GM06990 (cell line): ENCODE measurements around the gene ERVW-1.
"Not testable (repeated sequence)": the region's sequence is repeated elsewhere in the genome, so short reads cannot be mapped to it uniquely, and the experiment has no call there.

Source experiments
- DNase-seq: peaks from one replicate; pipeline ENCODE4 v3.0.0-alpha.2; 2011; ENCODE audit not compliant: insufficient read length; ENCODE audit errors: extremely low read depth
- H3K27me3 ChIP-seq: replicated peaks from 2 replicates; pipeline ENCODE4 v1.6.0; 2011; ENCODE audit warnings: low read length; ENCODE audit not compliant: control insufficient read depth, insufficient read depth
- H3K36me3 ChIP-seq: 2 replicates; pipeline ENCODE4 v1.5.1; 2011; ENCODE audit warnings: low read length; ENCODE audit not compliant: control insufficient read depth, insufficient read depth
- H3K4me3 ChIP-seq: replicated peaks from 2 replicates; pipeline ENCODE4 v1.5.1; 2011; ENCODE audit warnings: low read depth, mild to moderate bottlenecking, control low read depth, low read length
- TF ChIP-seq, protein P1 (sequence below): IDR thresholded peaks from 2 replicates; pipeline ENCODE4 v1.5.1; 2011; ENCODE audit warnings: low read length, control low read depth, mild to moderate bottlenecking, inconsistent platforms; ENCODE audit not compliant: insufficient read depth, poor library complexity, severe bottlenecking

Gene ERVW-1

DNA sequence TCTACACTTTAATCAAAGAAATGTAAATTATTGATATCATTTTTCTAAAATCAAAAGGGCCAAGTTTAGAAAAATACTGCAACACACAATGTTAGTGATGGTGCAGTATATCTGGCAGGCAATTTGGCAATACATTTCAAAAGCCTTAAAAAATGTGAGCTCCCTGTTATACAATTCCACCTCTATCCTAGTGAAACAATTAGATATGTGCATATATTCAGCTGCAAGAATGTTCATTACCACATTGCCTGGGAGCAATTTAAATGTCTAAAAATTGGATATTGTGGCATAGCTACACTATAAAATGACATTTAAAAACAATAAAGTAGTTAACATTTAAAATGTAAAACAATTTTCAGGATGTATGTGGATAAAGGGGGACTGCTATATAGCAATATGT, 10.1 kb upstream of the ERVW-1 start:
- no peak for DNase-seq
- TF ChIP-seq, protein P1, sequence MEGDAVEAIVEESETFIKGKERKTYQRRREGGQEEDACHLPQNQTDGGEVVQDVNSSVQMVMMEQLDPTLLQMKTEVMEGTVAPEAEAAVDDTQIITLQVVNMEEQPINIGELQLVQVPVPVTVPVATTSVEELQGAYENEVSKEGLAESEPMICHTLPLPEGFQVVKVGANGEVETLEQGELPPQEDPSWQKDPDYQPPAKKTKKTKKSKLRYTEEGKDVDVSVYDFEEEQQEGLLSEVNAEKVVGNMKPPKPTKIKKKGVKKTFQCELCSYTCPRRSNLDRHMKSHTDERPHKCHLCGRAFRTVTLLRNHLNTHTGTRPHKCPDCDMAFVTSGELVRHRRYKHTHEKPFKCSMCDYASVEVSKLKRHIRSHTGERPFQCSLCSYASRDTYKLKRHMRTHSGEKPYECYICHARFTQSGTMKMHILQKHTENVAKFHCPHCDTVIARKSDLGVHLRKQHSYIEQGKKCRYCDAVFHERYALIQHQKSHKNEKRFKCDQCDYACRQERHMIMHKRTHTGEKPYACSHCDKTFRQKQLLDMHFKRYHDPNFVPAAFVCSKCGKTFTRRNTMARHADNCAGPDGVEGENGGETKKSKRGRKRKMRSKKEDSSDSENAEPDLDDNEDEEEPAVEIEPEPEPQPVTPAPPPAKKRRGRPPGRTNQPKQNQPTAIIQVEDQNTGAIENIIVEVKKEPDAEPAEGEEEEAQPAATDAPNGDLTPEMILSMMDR, result no peak
- H3K36me3 ChIP-seq, result no peaks in the 10 kb centered on the region; the same call in 1 of the 2 replicates
- no peaks in the 10 kb centered on the region for H3K27me3 ChIP-seq
- H3K4me3 ChIP-seq, result no peak overlapping the region

DNA sequence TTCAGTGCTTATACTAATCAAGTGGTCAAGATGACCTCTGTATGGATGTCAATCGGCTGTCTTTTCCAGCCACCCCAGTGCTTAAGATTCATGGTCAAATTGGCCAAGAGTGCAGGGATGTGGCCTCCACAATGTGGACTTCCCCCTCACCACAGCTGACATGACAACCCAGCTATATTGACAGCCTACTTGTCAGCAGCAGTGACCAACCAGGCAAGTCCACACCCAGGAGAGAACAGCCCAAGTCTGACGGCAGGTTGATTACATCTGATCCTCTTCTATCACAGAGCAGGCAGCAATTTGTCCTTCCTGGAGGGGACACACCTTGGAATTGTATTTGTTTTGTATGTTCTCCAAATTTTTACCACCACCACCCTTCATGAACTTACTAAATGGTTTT, 8.2 kb upstream of the ERVW-1 start:
- TF ChIP-seq, protein P1, result no peak
- DNase-seq, result no peak
- no peak overlapping the region for H3K4me3 ChIP-seq
- H3K27me3 ChIP-seq, result no peaks in the 10 kb centered on the region
- no peaks in the 10 kb centered on the region; the same call in 1 of the 2 replicates for H3K36me3 ChIP-seq

DNA sequence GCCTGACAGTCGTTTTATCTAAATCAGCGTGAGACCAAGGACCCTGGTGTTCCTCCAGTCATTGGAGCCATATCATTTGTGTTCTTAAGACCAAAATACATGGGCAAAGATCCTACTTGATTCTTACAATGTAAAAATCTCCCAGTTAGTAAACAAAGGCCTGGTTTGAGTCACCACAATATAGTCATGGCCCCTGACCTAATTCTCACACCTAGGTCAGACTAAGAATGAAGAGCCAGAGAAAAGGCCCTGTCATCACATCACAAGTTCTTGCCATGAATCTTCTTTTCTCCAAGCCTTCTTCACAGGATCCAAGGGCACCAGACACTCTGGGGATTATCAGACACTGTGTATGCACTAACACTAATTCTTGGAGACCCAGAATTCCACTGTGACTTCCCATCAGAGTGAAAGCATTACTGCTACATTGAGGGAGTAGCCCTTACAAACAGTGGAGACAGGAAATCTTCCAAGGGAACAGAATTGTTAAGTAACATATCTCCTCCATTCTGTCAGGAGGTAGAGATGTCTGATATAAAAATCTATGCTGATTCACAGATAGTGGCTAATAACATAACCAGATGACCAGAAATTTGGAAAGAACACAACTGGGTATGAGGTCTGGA, 7.6 kb upstream of the ERVW-1 start:
- no peaks in the 10 kb centered on the region for H3K27me3 ChIP-seq
- no peak for DNase-seq
- TF ChIP-seq, protein P1, result no peak
- no peaks in the 10 kb centered on the region; the same call in 1 of the 2 replicates for H3K36me3 ChIP-seq
- H3K4me3 ChIP-seq, result no peak overlapping the region

DNA sequence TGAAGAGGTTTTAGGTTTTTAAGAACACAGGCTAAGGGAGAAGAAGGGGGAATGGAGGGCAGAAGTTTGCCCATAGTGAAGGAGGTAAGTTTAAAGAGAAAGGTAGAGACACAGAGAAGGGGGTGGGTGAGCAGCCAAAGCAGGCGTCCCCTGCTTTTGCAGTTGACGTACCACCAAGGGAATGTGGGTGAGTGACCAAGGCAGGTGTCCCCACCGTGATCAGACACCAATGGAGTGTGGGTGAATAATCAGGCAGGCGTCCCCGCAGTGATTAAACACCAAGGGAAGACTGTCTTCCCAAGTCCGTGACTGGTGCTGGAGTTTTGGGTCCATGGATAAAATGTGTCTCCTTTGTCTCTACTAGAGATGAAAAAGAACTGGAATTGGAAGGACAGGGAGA, 6.5 kb upstream of the ERVW-1 start:
- not testable (repeated sequence) for H3K36me3 ChIP-seq, H3K27me3 ChIP-seq, H3K4me3 ChIP-seq, DNase-seq

DNA sequence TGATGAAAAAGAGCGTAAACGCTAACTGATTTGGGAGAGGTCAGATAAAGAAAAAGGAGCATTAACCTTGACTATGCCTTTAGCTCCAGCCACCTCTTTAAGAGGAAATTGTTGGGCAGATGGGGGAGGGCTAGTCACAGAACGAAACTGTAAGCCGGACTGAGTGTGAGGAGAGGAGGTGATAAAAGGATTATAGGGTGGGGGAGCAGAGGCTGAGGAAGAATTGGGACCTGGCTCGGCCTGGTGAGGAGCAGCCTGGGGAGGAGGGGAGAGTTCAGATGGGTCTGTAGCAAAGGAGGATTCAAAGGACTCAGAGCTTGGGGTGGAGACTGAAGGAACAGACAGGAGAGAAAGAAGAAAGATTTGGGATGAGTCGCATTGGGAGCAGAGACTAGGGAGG, 5.9 kb upstream of the ERVW-1 start:
- DNase-seq, H3K27me3 ChIP-seq, H3K36me3 ChIP-seq, H3K4me3 ChIP-seq: not testable (repeated sequence)

DNA sequence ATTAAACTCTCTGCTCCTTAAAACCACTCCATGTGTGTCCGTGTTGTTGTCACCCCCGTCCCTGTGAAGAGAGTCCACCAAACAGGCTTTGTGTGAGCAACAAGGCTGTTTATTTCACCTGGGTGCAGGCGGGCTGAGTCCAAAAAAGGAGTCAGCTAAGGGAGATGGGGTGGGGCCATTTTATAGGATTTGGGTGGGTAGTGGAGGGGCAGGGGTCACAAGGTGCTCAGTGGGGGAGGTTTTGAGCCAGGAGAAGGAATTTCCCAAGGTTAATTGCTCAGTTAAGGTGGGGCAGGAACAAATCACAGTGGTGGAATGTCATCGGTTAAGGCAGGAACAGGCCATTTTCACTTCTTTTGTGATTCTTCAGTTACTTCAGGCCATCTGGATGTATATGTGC, 1.4 kb upstream of the ERVW-1 start:
- not testable (repeated sequence) for H3K4me3 ChIP-seq, H3K27me3 ChIP-seq, DNase-seq, H3K36me3 ChIP-seq

DNA sequence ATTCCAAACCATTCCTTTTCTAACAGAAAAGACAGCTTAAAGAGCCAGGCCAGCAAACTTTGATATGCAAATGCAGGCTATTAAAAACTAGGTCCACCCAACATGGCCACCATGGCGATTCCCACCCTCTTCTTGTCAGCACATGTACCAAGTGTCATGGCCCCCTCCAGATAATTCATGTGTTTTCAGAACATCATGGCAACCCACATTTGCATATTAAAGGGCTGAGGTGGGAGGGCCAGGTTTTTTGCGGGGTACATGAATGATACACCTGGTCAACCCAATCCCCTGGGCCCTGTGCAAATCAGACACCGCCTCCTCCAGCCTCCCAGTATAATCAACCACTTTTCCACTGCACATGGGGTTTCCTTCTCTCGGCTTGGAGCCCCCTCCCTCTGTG, 965 bp upstream of the ERVW-1 start:
- TF ChIP-seq, protein P1, result no peak
- Histone ChIP-seq H3K36me3 (no peaks in the 10 kb centered on the region), H3K4me3 (no peak overlapping the region), H3K27me3 (no peaks in the 10 kb centered on the region)
- DNase-seq, result no peak
